Adrenal gland (tissue), 12 donors: ENCODE measurements around the gene SORBS2. TPM values are rescaled to one million over a fixed set of nuclear protein-coding genes. Genes with fewer than 3 reads are reported as not detected.

Experiments
- DNase-seq, 7 donors: peaks; one replicate each; pipeline ENCODE4 v3.0.0-alpha.2; 2019 to 2020
- H3K27ac ChIP-seq, 5 donors: fragments of 200-600 bp; sonication (generic) in 4 of 5; 1 replicate in 3 of 5; 2 replicates in 2 of 5; pipeline versions ENCODE4 v1.5.1 to v1.8.0; 2016 to 2020; ENCODE audit warnings: mild to moderate bottlenecking in 1 of 5
- H3K27me3 ChIP-seq: fragments of 200-600 bp; 2 replicates; pipeline ENCODE4 v1.8.0; 2021
- H3K36me3 ChIP-seq, 2 donors: fragments of 200-600 bp; replicated peaks in 1 of 2; 1 replicate in 1 of 2; 2 replicates in 1 of 2; pipeline versions ENCODE4 v1.5.1 to v1.8.0; 2018 to 2022
- H3K4me1 ChIP-seq, 2 donors: fragments of 200-600 bp; replicated peaks in 1 of 2; 1 replicate in 1 of 2; 2 replicates in 1 of 2; pipeline versions ENCODE4 v1.5.1 to v1.8.0; 2018 to 2021
- H3K4me3 ChIP-seq, 4 donors: fragments of 200-600 bp; sonication (generic) in 3 of 4; one replicate each; pipeline ENCODE4 v1.5.1; 2016 to 2018
- H3K9me3 ChIP-seq, 3 donors: fragments of 200-600 bp; sonication (generic) in 1 of 3; replicated peaks in 1 of 3; 1 replicate in 2 of 3; 2 replicates in 1 of 3; pipeline versions ENCODE4 v1.5.1 to v1.8.0; 2016 to 2021
- CTCF ChIP-seq, 6 experiments: fragments of 450-650 bp in 4 of 6; fragments of 200-600 bp in 2 of 6; sonication (generic) in 1 of 6; IDR thresholded peaks; 1 replicate in 5 of 6; 2 replicates in 1 of 6; pipeline versions ENCODE4 v1.5.1 to v1.8.0; 2016 to 2021; ENCODE audit warnings: antibody characterized with exemption in 6 of 6, mild to moderate bottlenecking in 2 of 6, moderate library complexity in 1 of 6
- POLR2A ChIP-seq, 2 donors: fragments of 450-650 bp; IDR thresholded peaks; one replicate each; pipeline ENCODE4 v1.6.1; 2017; ENCODE audit warnings: antibody characterized with exemption in 2 of 2, mild to moderate bottlenecking in 2 of 2, moderate library complexity in 1 of 2
- WGBS, 4 donors: extraction: QIAGEN DNeasy Blood & Tissue Kit in 2 of 4; methylation state at CpG; one replicate each; pipeline versions ENCODE4 v1.1.5 to v1.1.7; 2013 to 2017; 5-methylcytosine and 5-hydroxymethylcytosine counted together
- intact Hi-C, 2 donors: fragments of 100-400 bp; cut with DNase I; formaldehyde crosslinking; loops; one replicate each; pipeline versions ENCODE4 v1.14.1 to v1.15.0; 2022 to 2023
- polyA plus RNA-seq, 3 donors: library from polyadenylated mRNA; stranded (reverse); fragments of 200-250 nt in 2 of 3; fragments of 350-450 nt in 1 of 3; fragmentation: Illumina TruSeq in 1 of 3; extraction: RNeasy Lipid Tissue Mini Kit (QIAGEN cat#74804) in 1 of 3; gene quantifications; one replicate each; pipeline ENCODE4 v1.2.3, GENCODE V29; 2013 to 2014
- total RNA-seq, 9 donors: library from RNA; depleted of rRNA in 4 of 9; stranded (reverse); fragments of >200 nt in 4 of 9; fragments of 120-200 nt in 1 of 9; fragmentation: NEBNext Ultra II Directional in 1 of 9; extraction: Animal tissue kit (Norgen Biotek cat#: 25700) in 1 of 9; gene quantifications; one replicate each; pipeline versions ENCODE4 v1.1.0 to v1.2.4, GENCODE V29; 2013 to 2023
- donor health status: healthy with polysubstance abuse.
- donor health status: Bipolar disorder and iron deficiency.
- donor health status: DM: yes; HTN: yes; CAD: no.
- donor health status: DM: no; HTN: no; CAD: no.
- donor health status: DM: no; HTN: no; CAD: no.
- donor health status: DM: yes; HTN: yes; CAD: no.

The SORBS2 gene
- total and polyA plus RNA-seq, 12 donors = 126 to 875 (median 582) TPM

GRCh38 chr4:185540487-185541120, 271.4 kb downstream of the SORBS2 start:
- H3K4me1 ChIP-seq = peaks cover 0 to 8% of the 10 kb centered on the region in 2 donors
- H3K4me3 ChIP-seq = no peak overlapping the region
- WGBS, 4 donors = 72 to 86% (median 74%) methylated on average over 3 of the region's 3 CpGs

GRCh38 chr4:185540040-185540439, 272.0 kb downstream of the SORBS2 start:
- no peaks in the 10 kb centered on the region for H3K27me3 ChIP-seq

More at GRCh38 chr4:185540487-185541120, 271.4 kb downstream of the SORBS2 start:
- intact Hi-C loops = no loop called here
- Histone ChIP-seq H3K27ac (no peak overlapping the region), H3K36me3 (no peaks in the 10 kb centered on the region), H3K9me3 (no peaks in the 10 kb centered on the region), H3K27me3 (no peaks in the 10 kb centered on the region)
- no peak for DNase-seq
- TF ChIP-seq POLR2A (IDR thresholded peaks at IDR 0.05) (no peak), CTCF (IDR thresholded peaks at IDR 0.05) (no peak)

GRCh38 chr4:185538806-185539205, 273.2 kb downstream of the SORBS2 start:
- H3K27ac ChIP-seq = no peak overlapping the region
- H3K36me3 ChIP-seq = no peaks in the 10 kb centered on the region
- no peaks in the 10 kb centered on the region for H3K27me3 ChIP-seq
- peaks cover 8 to 20% of the 10 kb centered on the region in 2 donors for H3K4me1 ChIP-seq
- WGBS, 4 donors = 48 to 73% (median 57%) methylated on average over 1 of the region's 1 CpG
- no peak overlapping the region for H3K4me3 ChIP-seq
- DNase-seq = no peak
- intact Hi-C loops = no loop called here
- TF ChIP-seq CTCF (IDR thresholded peaks at IDR 0.05) = no peak
- TF ChIP-seq POLR2A (IDR thresholded peaks at IDR 0.05) = no peak
- no peaks in the 10 kb centered on the region for H3K9me3 ChIP-seq

More at GRCh38 chr4:185540040-185540439, 272.0 kb downstream of the SORBS2 start:
- 87 to 91% (median 89%) methylated on average over 8 of the region's 8 CpGs for WGBS, 4 donors
- H3K4me1 ChIP-seq = peaks cover 3 to 12% of the 10 kb centered on the region in 2 donors
- H3K9me3 ChIP-seq = no peaks in the 10 kb centered on the region
- H3K4me3 ChIP-seq = no peak overlapping the region
- TF ChIP-seq POLR2A (IDR thresholded peaks at IDR 0.05) (no peak), CTCF (IDR thresholded peaks at IDR 0.05) (no peak)
- H3K27ac ChIP-seq = no peak overlapping the region
- no peak for DNase-seq
- H3K36me3 ChIP-seq = no peaks in the 10 kb centered on the region
- intact Hi-C loops = no loop called here

- Histone ChIP-seq H3K27ac (no peak overlapping the region), H3K4me1 (peaks cover 8 to 20% of the 10 kb centered on the region in 2 donors), H3K4me3 (no peak overlapping the region), H3K27me3 (no peaks in the 10 kb centered on the region), H3K9me3 (no peaks in the 10 kb centered on the region), H3K36me3 (no peaks in the 10 kb centered on the region)
- no peak for TF ChIP-seq POLR2A (IDR thresholded peaks at IDR 0.05)
- no peak for TF ChIP-seq CTCF (IDR thresholded peaks at IDR 0.05)
- WGBS, 4 donors = 9 to 22% (median 16%) methylated on average over 4 of the region's 4 CpGs
- DNase-seq = peak in 1 of 7 donors; percentile 26
- intact Hi-C loops = no loop called here
Observed at GRCh38 chr4:185536411-185536709, 275.6 kb downstream of the SORBS2 start.
